Stimulated activated CD4-positive, alpha-beta T cell treated with anti-CD3 and anti-CD28 coated beads, Interleukin-1b, Interleukin-23, amount 100 ng/mL, for 1 hour (primary cell): Measurements from ENCODE around the gene TNNI3.

Source experiments
- DNase-seq, 2 donors: peaks; one replicate each; pipeline ENCODE4 v3.0.0-alpha.2; 2020; ENCODE audit warnings: low read depth in 2 of 2

The TNNI3 gene

DNA sequence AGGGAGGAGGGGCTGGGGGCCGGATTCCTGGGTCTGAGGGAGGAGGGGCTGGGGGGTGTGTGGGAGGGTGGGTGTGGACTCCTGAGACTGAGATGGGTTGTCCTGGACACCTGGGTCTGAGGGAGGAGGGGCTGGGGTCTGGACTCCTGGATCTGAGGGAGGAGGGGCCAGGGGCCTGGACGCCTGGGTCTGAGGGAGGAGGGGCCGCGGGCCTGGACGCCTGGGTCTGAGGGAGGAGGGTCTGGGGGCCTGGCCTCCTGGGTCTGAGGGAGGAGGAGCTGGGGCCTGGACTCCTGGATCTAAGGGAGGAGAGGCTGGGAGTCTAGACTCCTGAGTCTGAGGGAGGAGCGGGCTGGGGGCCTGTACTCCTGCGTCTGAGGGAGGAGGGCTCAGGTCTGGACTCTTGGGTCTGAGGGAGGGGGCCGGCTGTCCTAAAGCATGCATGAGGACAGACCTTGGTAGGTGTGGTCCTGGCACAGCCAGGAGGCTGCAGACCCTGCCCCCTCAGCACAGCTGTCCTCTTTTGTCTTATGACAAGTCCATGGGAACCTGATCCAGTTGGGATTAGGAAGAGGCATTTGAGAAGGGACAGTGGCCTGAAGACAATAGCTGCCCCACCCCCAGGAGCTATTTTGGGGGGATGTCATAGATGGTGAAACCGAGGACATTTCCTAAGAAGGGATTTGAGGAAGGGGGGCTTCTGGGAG is 9.8 kb downstream of the TNNI3 start:
- DNase-seq, result no peak

DNA sequence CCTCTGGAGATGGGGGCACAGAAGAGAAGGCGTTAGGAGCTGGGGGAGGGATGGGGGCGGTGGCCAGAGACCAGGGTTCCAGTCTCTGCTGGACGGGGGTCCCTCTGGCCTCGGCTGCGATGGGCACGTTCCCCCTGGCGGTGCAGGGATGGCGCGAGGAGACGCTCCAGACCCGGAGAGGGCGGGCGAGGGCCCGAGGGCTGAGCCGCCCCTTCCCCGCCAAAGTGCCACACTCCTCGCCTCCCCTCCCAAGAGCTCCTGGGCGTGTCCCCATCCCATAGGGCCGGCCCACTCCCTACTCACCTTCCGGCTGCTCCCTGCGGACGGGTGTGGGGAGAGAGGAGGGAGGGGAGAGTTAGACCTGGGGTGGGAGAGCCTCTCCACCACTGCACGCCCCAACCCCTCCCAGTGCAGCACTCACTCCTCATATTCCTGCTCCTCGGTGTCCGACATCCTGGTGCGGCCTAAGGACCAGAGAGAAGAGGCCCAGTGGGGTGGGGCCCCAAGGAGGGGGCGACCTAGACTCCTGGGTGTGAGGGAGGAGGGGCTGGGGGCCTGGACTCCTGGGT is 10.7 kb downstream of the TNNI3 start:
- DNase-seq, result no peak

DNA sequence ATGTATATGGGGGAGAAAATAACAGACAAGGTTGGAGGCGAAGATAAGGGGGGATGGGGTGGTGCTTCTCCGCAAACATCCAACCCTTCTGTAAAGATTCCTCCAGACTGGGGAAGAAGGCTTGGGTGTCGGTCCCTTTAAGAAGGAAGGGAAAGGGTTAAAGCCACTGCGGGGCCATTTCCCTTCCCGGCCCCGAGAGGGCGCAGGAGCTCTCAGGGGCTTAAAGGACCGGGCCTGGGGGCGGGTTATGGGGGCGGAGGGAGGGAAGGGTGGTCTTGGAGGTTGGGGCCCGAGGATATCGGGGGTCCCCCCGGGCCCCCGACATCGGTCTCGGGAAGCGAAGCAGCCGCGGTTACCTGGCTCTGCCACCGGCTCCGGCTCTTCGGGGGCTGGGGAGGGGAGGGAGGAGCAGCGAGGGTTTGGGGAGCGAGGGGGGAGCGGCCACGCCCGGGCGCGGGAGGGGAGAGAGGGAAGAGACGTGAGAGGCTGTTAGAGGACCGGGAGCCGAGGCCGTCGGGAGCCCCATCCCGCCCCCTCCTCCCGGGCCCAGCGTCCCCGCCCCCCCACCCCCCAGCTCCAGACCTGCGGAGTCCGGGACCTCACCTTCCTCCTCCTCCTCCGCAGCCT is 11.3 kb downstream of the TNNI3 start:
- DNase-seq, result no peak

DNA sequence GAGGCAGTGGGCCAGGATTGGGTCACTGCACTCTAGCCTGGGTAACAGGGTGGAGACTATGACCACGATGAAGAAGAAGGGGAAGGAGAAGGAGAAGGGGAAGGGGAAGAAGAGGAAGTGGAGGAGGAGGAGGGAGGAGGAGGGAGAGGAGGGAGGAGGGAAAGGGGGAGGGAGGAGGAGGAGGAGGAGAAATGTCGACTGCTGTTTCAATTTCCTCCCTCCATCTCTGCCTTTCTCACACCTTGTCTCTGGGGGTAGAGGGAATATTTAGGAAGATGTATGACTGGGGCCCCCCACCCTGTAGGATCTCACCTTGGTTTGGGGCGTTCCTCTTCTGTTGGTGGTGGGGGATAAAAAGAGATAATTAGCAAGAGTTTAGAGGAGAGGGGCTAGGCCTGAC is 12.3 kb downstream of the TNNI3 start:
- DNase-seq, result no peak

DNA sequence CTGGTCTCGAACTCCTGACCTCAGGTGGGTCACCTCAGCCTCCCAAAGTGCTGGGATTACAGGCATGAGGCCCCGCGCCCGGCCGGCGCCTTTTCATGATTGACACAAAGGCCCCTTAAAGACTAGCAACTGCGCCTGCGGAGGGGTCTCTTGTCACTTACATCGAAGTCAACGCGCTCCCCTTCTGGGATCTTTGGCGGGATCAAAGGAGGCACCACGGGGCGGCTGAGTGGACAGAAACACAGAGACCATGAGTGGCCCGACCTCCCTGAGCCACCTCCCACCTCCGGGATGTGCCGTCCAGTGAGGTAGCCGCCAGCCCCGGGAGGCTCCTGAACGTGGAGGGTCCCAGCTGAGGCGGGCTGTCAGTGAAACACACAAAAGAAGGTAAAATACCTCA is 15.8 kb downstream of the TNNI3 start:
- no peak for DNase-seq

DNA sequence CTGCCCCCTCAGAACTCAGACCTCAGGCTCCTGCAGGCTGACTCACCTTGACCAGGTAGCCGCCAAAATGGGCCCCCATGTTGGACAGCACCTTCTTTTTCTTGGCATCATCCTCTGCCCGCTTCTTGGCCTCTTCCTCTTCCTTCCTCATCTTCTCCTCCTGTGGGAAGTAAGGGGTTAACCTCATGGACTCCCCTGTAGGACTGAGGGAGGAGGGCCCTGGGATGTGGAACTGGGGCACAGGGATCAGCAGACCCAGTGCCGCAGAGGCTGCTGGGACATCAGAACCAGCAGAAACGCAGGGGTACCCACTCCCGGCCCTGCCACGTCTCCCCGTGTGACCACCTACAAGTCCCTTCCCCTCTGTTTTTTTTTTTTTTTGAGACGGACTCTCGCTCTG is 19.6 kb downstream of the TNNI3 start:
- no peak for DNase-seq

DNA sequence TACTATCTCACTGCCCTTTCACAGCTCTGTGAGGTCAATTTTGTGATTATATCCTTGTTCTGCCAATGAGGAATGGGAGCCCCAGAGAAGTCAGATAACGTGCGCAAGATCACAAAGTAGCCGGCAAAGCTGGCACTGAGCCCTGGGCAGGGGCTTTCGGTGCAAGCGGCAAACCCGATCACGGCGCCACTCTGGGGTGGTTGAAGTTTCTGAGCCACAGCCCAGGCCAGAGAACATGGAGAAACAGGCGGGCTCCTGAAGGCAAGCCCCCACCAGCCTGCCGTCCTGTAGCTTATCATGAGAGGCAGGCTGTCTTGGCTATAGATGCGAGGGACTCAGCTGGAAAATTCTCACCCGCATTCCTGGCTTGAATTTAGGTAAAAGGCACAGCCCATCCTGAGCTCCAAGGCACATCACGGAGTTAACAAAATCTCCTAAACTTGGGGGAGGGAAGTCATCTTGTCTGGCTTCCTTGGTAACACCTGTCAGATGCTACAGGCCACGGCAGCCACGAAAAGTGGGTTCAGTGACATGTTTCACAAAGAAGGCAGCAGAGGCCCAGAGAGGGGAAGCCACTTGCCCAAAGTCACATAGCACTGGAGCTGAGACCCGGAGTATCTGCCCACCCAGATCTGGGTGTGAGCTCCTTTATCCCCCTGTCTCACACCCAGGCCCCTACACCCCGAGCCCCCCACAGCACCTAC is 21.0 kb downstream of the TNNI3 start:
- no peak for DNase-seq

DNA sequence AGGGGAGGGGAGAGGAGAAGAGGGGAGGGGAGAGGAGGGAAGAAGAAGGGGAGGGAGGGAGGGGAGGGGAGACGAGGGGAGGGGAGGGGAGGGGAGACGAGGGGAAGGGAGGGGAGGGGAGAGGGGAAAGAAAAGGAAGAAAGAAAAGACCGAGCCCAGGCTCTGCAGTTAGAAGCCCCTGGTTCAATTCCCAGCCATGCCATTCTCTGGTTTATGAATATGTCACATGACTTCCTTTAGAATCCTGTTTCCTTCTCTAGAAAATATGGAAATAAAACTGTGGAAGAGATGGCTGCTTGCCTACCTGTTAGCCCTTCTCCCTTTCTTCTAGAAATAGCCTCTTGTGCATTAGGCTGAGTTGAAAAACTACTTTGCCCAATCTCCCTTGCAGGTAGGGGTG is 22.8 kb downstream of the TNNI3 start:
- DNase-seq, result no peak

DNA sequence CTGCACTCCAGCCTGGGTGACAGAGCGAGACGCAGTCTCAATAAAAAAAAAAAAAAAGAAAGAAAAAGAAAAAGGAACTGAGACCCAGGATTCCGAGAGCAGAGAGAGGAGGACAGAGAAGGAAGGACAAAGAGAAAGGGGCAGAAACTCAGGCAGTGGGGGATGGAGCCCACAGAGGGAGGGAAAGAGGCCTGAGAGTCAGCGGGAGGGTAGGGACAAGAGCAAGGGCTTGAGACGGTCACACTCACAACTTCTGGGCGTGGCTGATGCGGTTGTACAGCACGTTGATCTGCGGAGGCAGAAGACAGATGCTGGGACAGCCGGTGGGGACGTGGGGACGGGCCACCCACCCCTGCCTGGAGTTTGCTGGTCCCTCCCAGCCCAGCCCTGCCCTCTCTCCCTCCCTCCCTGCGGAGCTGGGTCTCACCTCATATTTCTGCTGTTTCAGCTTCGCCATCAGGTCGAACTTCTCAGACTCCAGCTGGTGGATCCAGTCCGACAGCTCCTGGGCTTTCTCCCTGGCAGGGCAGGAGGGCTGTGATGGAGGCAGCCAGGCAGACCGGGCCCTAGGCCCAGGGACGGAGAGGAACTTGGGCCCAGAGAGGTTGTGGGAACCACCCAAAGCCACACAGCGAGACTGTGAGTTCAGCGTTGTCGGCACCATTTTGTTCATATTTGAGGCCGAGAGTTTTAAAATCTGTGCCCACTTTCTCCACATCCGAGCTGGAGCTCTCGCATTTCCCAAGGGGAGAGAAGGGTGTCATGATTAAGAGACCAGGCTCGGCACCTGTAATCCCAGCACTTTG is 23.7 kb downstream of the TNNI3 start:
- no peak for DNase-seq

DNA sequence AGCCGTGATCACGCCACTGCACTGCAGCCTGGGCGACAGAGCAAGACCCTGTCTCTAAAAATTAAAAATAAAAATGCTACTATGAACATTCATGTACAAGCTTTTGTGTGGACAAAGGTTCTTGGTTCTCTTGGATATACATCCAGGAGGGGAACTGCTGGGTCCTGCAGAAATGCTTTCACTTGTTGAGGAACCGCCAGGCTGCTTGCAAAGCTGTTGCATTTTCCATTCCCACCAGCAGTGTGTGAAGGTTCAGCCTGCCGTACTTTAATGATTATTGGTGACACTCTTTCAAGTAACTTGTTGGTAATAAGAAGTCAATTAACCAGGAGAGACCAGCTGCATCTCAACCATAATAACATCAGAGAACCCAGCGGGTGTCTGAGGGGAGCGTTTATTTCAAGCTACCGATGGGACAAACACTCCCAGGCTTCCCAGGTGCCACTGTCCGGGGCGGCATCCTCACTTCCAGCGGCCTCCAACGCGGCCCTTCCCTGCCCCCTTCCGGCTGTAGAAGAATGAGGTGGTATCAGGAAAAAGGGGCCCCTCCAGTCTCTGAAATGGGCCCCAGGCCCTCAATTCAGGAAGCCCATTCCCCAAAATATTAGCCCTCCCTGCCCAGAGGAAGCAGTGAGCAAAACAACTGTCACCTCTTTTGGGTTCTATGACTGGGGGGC is 24.9 kb downstream of the TNNI3 start:
- DNase-seq, result no peak

DNA sequence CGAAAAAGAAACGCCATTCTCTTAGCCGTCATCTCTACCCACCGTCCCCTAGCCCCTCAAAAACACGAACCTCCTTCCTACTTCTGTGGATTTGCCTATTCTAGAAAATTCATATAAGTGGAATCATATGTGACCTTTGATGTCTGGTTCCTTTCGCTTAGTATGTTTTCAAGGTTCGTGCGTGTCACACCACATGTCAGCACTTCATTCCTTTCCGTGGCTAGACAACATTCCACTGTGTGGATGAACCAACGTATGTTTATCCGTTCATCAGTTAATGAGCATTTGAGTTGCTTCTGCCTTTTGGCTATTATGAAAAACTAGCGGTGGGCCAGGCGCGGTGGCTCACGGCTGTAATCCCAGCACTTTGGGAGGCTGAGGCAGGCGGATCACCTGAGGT is 26.1 kb downstream of the TNNI3 start:
- no peak for DNase-seq

DNA sequence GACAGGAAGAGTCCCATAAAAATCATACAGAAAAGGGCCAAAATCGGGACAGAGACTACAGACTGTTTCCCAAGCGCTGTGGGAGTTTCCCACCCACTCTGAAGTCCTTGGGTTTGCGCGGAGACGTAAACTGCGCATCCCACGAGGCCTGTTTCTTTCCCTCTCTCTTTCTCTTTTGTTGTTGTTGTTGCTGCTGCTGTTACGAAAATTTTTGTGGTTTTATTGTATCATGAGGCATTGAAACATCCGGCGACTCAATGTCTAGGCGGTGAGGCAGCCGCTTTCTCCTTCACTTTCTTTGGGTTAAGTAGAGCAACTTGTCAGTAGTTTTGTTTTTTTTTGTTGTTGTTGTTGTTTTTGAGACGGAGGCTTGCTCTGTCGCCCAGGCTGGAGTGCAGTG is 38.5 kb downstream of the TNNI3 start:
- no peak for DNase-seq

DNA sequence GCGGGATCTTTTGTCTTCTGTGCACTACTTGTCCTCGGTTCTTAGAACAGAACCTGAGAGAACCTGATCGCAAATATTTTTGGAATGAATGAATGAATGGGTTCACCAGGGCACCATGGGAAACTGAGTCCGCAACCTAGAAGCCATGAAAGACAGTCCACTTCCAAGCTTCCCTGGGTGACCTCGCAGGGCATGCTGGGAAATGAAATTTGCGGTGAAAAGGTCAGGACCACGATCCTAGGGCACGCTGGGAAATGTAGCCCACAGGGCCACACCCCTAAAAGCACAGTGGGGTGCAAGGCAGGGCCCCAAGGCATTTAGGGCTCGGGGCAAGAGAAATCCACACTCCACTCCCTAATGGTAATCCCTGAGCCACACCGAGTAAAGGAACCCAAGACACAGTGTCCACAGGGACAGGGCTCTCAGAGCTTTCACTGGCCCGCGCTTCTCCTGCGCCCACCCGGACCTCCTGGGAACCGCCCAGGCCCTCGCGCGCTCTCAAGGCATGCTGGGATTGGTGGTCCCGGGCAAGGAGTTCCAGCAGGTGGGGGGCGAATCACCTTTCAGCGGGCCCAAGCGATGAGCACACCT is 39.0 kb downstream of the TNNI3 start:
- DNase-seq, result no peak

DNA sequence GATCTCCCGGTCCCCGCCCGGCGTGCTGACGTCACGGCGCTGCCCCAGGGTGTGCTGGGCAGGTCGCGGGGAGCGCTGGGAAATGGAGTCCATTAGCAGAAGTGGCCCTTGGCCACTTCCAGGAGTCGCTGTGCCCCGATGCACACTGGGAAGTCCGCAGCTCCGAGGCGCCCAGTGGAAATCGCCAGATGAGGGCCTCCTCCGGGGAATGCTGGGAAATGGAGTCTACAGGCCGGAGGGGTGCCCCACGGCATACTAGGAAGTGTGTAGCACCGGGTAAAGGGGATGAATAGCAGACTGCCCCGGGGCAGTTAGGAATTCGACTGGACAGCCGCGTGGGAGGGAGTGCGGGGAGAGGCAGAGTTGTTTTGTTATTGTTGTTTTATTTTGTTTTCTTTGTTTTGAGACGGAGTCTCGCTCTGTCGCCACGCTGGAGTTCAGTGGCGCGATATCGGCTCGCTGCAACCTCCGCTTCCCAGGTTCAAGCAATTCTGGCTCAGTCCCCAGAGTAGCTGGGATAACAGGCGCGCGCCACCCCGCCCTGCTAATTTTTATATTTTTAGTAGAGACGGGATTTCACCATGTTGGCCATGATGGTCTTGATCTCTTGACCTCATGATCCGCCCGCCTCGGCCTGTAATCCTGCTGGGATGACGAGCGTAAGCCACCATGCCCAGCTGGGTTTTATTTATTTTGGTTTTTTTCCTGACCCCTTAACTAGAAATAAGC is 39.7 kb downstream of the TNNI3 start:
- peak; percentile 92 to 94 for DNase-seq

DNA sequence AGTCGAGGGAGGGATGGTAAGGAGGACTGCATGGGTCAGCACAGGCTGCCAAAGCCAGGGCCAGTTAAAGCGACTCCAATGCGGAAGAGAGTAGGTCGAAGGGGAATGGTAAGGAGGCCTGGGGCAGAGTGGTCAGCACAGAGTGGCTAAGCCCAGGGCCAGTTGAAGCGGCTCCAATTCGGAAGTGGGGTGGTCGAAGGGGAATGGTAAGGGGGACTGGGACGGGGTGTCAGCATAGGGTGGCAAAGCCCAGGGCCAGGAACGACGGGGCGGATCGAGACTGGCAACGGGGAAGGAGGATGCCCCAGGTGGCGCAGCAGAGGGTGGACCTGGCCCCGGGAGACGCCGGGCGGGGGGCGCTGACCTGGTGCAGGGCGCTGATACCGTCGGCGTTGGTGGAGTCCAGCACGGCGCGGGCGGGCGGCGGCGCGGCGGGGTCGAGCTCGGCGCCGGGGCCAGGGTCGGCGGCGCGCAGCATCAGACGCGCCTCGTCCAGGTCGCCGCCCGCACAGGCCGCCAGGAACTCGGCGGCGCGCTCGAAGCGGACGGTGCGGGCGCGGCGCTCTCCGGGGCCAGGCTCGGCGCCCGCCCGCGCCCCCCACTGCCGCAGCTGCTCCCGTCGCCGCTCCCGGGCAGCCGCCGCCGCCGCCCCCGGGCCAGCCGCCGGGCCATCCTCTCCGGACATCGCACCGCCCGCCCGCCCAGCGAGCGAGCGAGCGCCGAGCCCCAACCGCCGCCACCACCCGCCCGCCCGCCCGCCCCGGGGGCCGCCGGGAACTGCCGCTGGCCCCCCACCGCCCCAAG is 40.5 kb downstream of the TNNI3 start, which contains the start of gene PPP1R12C:
TSS of gene PPP1R12C (minus strand) at position 779 of the 804 bp plus-strand sequence. CDS start at position 685, 94 bp downstream.
- DNase-seq, result no peak

DNA sequence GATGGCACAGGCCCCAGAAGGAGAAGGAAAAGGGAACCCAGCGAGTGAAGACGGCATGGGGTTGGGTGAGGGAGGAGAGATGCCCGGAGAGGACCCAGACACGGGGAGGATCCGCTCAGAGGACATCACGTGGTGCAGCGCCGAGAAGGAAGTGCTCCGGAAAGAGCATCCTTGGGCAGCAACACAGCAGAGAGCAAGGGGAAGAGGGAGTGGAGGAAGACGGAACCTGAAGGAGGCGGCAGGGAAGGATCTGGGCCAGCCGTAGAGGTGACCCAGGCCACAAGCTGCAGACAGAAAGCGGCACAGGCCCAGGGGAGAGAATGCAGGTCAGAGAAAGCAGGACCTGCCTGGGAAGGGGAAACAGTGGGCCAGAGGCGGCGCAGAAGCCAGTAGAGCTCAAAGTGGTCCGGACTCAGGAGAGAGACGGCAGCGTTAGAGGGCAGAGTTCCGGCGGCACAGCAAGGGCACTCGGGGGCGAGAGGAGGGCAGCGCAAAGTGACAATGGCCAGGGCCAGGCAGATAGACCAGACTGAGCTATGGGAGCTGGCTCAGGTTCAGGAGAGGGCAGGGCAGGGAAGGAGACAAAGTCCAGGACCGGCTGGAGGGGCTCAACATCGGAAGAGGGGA is 41.2 kb downstream of the TNNI3 start:
- no peak for DNase-seq

DNA sequence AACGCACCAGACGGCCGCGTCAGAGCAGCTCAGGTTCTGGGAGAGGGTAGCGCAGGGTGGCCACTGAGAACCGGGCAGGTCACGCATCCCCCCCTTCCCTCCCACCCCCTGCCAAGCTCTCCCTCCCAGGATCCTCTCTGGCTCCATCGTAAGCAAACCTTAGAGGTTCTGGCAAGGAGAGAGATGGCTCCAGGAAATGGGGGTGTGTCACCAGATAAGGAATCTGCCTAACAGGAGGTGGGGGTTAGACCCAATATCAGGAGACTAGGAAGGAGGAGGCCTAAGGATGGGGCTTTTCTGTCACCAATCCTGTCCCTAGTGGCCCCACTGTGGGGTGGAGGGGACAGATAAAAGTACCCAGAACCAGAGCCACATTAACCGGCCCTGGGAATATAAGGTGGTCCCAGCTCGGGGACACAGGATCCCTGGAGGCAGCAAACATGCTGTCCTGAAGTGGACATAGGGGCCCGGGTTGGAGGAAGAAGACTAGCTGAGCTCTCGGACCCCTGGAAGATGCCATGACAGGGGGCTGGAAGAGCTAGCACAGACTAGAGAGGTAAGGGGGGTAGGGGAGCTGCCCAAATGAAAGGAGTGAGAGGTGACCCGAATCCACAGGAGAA is 42.0 kb downstream of the TNNI3 start:
- peak in 1 of 2 donors; percentile 86 for DNase-seq

DNA sequence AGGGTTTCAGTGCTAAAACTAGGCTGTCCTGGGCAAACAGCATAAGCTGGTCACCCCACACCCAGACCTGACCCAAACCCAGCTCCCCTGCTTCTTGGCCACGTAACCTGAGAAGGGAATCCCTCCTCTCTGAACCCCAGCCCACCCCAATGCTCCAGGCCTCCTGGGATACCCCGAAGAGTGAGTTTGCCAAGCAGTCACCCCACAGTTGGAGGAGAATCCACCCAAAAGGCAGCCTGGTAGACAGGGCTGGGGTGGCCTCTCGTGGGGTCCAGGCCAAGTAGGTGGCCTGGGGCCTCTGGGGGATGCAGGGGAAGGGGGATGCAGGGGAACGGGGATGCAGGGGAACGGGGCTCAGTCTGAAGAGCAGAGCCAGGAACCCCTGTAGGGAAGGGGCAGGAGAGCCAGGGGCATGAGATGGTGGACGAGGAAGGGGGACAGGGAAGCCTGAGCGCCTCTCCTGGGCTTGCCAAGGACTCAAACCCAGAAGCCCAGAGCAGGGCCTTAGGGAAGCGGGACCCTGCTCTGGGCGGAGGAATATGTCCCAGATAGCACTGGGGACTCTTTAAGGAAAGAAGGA is 42.9 kb downstream of the TNNI3 start:
- DNase-seq, result no peak
